Uterus (tissue), 4 donors: ENCODE data around the gene BSN. TPM values are rescaled to one million over a fixed set of nuclear protein-coding genes. Genes with fewer than 3 reads are reported as not detected.

ENCODE experiments used
- DNase-seq, 2 donors: peaks; one replicate each; pipeline ENCODE4 v3.0.0-alpha.2; 2019 to 2020
- H3K27ac ChIP-seq, 2 donors: fragments of 200-600 bp; sonication (generic); 1 replicate in 1 of 2; 2 replicates in 1 of 2; pipeline ENCODE4 v1.5.1; 2016 to 2018
- H3K27me3 ChIP-seq, 2 donors: fragments of 200-600 bp; sonication (generic); one replicate each; pipeline ENCODE4 v1.5.1; 2018 to 2019; ENCODE audit warnings: control low read depth in 1 of 2
- H3K36me3 ChIP-seq, 2 donors: fragments of 200-600 bp; sonication (generic); one replicate each; pipeline ENCODE4 v1.5.1; 2019; ENCODE audit warnings: control low read depth in 1 of 2
- H3K4me1 ChIP-seq, 2 donors: fragments of 200-600 bp; sonication (generic); one replicate each; pipeline ENCODE4 v1.5.1; 2018 to 2019; ENCODE audit warnings: control low read depth in 1 of 2
- H3K4me3 ChIP-seq, 2 donors: fragments of 200-600 bp; sonication (generic); 1 replicate in 1 of 2; 2 replicates in 1 of 2; pipeline ENCODE4 v1.5.1; 2018 to 2019; ENCODE audit warnings: mild to moderate bottlenecking in 1 of 2
- H3K9me3 ChIP-seq, 2 donors: fragments of 200-600 bp; sonication (generic); one replicate each; pipeline ENCODE4 v1.5.1; 2019; ENCODE audit warnings: control low read depth in 1 of 2
- CTCF ChIP-seq, 4 experiments: fragments of 200-600 bp in 2 of 4; fragments of 450-650 bp in 2 of 4; sonication (generic) in 2 of 4; IDR thresholded peaks; one replicate each; pipeline ENCODE4 v1.5.1; 2016 to 2019; ENCODE audit warnings: antibody characterized with exemption in 4 of 4, mild to moderate bottlenecking in 2 of 4, moderate library complexity in 1 of 4
- POLR2A ChIP-seq, 2 donors: fragments of 450-650 bp; IDR thresholded peaks; one replicate each; pipeline ENCODE4 v1.6.1; 2016; ENCODE audit warnings: antibody characterized with exemption in 2 of 2, mild to moderate bottlenecking in 1 of 2, moderate library complexity in 1 of 2
- intact Hi-C: fragments of 100-400 bp; cut with DNase I; formaldehyde crosslinking; loops from one replicate; pipeline ENCODE4 v1.15.1; 2023; ENCODE audit warnings: low total_unique reads
- total RNA-seq, 4 donors: library from RNA; depleted of rRNA in 3 of 4; stranded (reverse); fragments of >200 nt in 3 of 4; gene quantifications; one replicate each; pipeline versions ENCODE4 v1.1.0 to v1.2.4, GENCODE V29; 2014 to 2023
- donor health status: DM: yes; HTN: yes; CAD: no.

BSN gene
- total RNA-seq, 4 donors from 2014 or later, result 0.29 to 0.95 (median 0.60) TPM

GRCh38 chr3:49713336-49714105 lies 159.2 kb downstream of the BSN start:
- no peak overlapping the region for H3K27ac ChIP-seq
- no peaks in the 10 kb centered on the region for H3K4me1 ChIP-seq
- peak; percentile 11 to 13 for DNase-seq
- H3K9me3 ChIP-seq, result no peaks in the 10 kb centered on the region
- TF ChIP-seq CTCF (IDR thresholded peaks at IDR 0.05) (no peak), POLR2A (IDR thresholded peaks at IDR 0.05) (no peak)
- no peaks in the 10 kb centered on the region for H3K36me3 ChIP-seq
- H3K4me3 ChIP-seq, result no peak overlapping the region
- intact Hi-C loops, result no loop called here
- no peaks in the 10 kb centered on the region for H3K27me3 ChIP-seq

GRCh38 chr3:49714728-49715550 lies 160.7 kb downstream of the BSN start:
- no peak for DNase-seq
- no peak for TF ChIP-seq POLR2A (IDR thresholded peaks at IDR 0.05)
- no peak for TF ChIP-seq CTCF (IDR thresholded peaks at IDR 0.05)
- Histone ChIP-seq H3K27me3 (no peaks in the 10 kb centered on the region), H3K4me1 (peaks cover 0 to 4% of the 10 kb centered on the region in 2 donors), H3K27ac (no peak overlapping the region), H3K36me3 (no peaks in the 10 kb centered on the region), H3K9me3 (no peaks in the 10 kb centered on the region), H3K4me3 (no peak overlapping the region)
- intact Hi-C loops, result no loop called here

- peaks cover 0 to 4% of the 10 kb centered on the region in 2 donors for H3K4me1 ChIP-seq
- no peaks in the 10 kb centered on the region for H3K27me3 ChIP-seq
- DNase-seq, result peak in 1 of 2 donors; percentile 22
- TF ChIP-seq POLR2A (IDR thresholded peaks at IDR 0.05) (no peak), CTCF (IDR thresholded peaks at IDR 0.05) (no peak)
- no peaks in the 10 kb centered on the region for H3K36me3 ChIP-seq
- no peaks in the 10 kb centered on the region for H3K9me3 ChIP-seq
- intact Hi-C loops, result no loop called here
- no peak overlapping the region for H3K27ac ChIP-seq
- H3K4me3 ChIP-seq, result no peak overlapping the region
These were observed 161.4 kb downstream of the BSN start for GRCh38 chr3:49715611-49716121.

GRCh38 chr3:49716169-49716568 lies 161.9 kb downstream of the BSN start:
- peak in 1 of 2 donors; percentile 14 for DNase-seq
- no peak overlapping the region for H3K27ac ChIP-seq
- H3K27me3 ChIP-seq, result no peaks in the 10 kb centered on the region
- intact Hi-C loops, result no loop called here
- TF ChIP-seq CTCF (IDR thresholded peaks at IDR 0.05) (no peak), POLR2A (IDR thresholded peaks at IDR 0.05) (no peak)
- peaks cover 0 to 4% of the 10 kb centered on the region in 2 donors for H3K4me1 ChIP-seq
- no peaks in the 10 kb centered on the region for H3K36me3 ChIP-seq
- H3K4me3 ChIP-seq, result no peak overlapping the region
- H3K9me3 ChIP-seq, result no peaks in the 10 kb centered on the region
